Prostate gland (tissue), 2 donors: ENCODE data around the gene FLRT1.

ENCODE experiments used
- CTCF ChIP-seq, 4 experiments: fragments of 200-600 bp in 2 of 4; fragments of 450-650 bp in 2 of 4; sonication (generic) in 2 of 4; IDR thresholded peaks; 1 replicate in 3 of 4; 2 replicates in 1 of 4; pipeline ENCODE4 v1.5.1; 2016 to 2019; ENCODE audit warnings: antibody characterized with exemption in 4 of 4, mild to moderate bottlenecking in 2 of 4, moderate library complexity in 2 of 4
- POLR2AphosphoS5 ChIP-seq: sonication (generic); formaldehyde crosslinking; IDR thresholded peaks from one replicate; pipeline ENCODE4 v1.6.1; 2017; ENCODE audit warnings: antibody characterized with exemption

- TF ChIP-seq CTCF (IDR thresholded peaks at IDR 0.05): no peak
- TF ChIP-seq POLR2AphosphoS5: no peak
Observed at GRCh38 chr11:64053699-64054098, 18.0 kb downstream of the FLRT1 start.
